WI38 (cell line): ENCODE data around the gene UNC119B.
"Not testable (repeated sequence)": the region's sequence is repeated elsewhere in the genome, so short reads cannot be mapped to it uniquely, and the experiment has no call there.

Experiments
- H3K4me3 ChIP-seq: 2 replicates; pipeline ENCODE4 v1.5.1; 2011; ENCODE audit warnings: low read depth, mild to moderate bottlenecking, control low read depth, low read length
- CTCF ChIP-seq: IDR thresholded peaks from 2 replicates; pipeline ENCODE4 v1.5.1; 2012; ENCODE audit warnings: low read depth, mild to moderate bottlenecking, control low read depth, low read length

UNC119B gene

GRCh38 chr12:120725659-120726509 lies 15.6 kb downstream of the UNC119B start, which contains the start of gene ACADS:
TSS of gene ACADS (plus strand) at chr12:120725826. CDS start at chr12:120725886, 60 bp downstream.
- no peak for TF ChIP-seq CTCF
- H3K4me3 ChIP-seq = peak within 1 kb of the TSS; percentile 72

DNA sequence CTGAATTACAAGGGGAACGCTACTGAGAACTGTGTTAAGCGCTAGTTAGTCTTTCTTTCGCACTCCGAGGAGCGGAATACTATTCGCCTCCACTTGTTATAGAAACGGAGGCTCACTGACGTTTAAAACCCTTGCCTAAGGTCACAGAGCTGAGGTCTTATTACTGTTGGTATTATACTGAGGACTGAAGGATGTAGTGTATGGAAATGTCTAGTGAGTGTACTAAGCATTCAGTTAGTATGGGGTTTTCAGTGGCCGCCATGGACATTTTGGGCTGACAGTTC lies 16.2 kb downstream of the UNC119B start:
- H3K4me3 ChIP-seq = peak overlapping the region; percentile 72; the same call in 1 of the 2 replicates
- TF ChIP-seq CTCF = no peak

- TF ChIP-seq CTCF = no peak
- H3K4me3 ChIP-seq = no peak overlapping the region
Measured at GRCh38 chr12:120726961-120727360, 16.7 kb downstream of the UNC119B start.

DNA sequence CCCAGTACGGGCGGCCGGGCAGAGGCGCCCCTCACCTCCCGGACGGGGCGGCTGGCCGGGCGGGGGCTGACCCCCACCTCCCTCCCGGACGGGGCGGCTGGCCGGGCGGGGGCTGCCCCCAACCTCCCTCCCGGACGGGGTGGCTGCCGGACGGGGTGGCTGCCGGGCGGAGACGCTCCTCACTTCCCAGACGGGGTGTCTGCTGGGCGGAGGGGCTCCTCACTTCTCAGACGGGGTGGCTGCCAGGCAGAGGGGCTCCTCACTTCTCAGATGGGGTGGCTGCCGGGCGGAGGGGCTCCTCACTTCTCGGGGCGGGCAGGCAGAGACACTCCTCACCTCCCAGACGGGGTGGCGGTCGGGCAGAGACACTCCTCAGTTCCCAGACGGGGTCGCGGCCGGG lies 21.9 kb downstream of the UNC119B start:
- H3K4me3 ChIP-seq = not testable (repeated sequence)

- no peak for TF ChIP-seq CTCF
- H3K4me3 ChIP-seq = no peak overlapping the region
Measured at GRCh38 chr12:120733574-120733973, 23.3 kb downstream of the UNC119B start.

DNA sequence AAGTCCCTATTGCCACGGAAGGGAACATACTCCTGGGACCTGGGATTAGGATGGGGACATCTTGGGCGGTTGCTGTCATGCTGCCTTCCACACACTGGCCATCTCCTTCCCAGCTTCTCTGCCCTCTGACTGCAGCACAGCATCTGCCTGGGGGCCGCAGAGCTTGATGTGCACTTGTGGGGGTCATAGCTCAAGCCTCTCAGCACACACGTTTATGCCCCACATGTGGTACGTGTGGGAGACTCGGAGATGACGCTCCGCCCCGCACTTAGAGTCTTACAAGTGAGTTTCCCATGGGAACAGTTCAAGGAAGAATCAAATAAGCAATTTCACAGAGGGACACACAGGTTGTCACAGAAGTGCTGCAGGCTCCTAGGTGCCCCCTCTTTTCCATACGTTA lies 24.0 kb downstream of the UNC119B start:
- no peak for TF ChIP-seq CTCF
- H3K4me3 ChIP-seq = no peak overlapping the region

GRCh38 chr12:120735181-120735580 lies 24.9 kb downstream of the UNC119B start:
- H3K4me3 ChIP-seq = no peak overlapping the region
- TF ChIP-seq CTCF = no peak
